HT1080 (cell line): ENCODE measurements around the gene IL20RB. TPM values are rescaled to one million over a fixed set of nuclear protein-coding genes. Genes with fewer than 3 reads are reported as not detected.
"Not testable (repeated sequence)": the region's sequence is repeated elsewhere in the genome, so short reads cannot be mapped to it uniquely, and the experiment has no call there.

ENCODE experiments used
- DNase-seq: peaks from one replicate; pipeline ENCODE4 v3.0.0-alpha.2; 2015; ENCODE audit warnings: low read depth
- total RNA-seq: library from RNA; depleted of rRNA; stranded (reverse); fragments of >200 nt; shearing (Covaris generic); gene quantifications from 2 replicates; pipeline ENCODE4 v1.2.3, GENCODE V29; 2014

IL20RB gene
- total RNA-seq, 1 experiment from 2014 or later = 1.1 TPM

DNA sequence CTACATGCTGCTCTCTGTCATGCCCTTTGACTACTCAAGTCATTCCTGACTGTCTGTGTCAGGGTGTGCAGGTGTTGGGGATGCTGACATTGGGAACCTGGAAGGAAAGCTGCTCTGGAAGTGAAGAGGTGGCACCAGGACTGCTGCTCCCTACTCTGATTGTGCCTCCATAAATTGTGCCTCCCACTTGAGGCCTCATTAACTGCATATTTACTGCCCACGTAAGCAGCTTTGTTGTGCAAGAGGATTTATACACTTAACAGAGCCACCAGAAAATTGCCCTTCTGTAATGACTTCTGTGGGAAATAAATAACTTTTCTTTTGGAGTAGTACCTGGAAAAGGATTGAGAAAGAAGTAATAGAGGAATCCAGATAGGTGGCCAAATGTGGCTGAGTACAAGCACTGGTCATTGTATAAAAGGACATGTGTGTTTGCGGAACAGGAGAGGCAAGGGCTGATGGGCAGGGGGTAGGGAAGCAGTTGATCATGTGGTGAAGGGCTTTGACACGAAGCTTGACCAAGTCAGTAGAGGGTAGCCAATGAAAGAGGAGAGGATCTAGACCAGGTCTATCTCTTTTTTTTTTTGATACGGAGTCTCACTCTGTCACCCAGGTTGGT, 24.8 kb downstream of the IL20RB start:
- no peak for DNase-seq

DNA sequence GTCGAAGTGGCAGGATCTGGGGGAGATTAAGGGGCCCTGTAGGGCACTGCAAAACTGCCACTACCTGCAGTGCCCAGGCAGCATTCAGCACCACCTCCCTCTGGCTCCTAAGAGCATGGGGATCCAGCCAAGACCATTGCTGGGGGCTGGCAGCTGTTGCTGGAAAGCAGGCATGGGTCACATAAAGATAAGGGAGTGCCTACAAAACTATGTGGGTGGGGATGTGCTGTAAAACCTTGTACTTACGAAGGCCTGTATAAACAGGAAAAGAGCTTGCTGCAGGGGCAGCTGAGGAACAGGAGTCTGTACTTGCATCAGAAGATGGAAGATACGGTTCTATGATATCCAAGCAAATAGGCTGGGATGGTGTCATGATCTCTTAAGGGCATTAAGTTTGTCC, 27.1 kb downstream of the IL20RB start:
- DNase-seq = no peak

DNA sequence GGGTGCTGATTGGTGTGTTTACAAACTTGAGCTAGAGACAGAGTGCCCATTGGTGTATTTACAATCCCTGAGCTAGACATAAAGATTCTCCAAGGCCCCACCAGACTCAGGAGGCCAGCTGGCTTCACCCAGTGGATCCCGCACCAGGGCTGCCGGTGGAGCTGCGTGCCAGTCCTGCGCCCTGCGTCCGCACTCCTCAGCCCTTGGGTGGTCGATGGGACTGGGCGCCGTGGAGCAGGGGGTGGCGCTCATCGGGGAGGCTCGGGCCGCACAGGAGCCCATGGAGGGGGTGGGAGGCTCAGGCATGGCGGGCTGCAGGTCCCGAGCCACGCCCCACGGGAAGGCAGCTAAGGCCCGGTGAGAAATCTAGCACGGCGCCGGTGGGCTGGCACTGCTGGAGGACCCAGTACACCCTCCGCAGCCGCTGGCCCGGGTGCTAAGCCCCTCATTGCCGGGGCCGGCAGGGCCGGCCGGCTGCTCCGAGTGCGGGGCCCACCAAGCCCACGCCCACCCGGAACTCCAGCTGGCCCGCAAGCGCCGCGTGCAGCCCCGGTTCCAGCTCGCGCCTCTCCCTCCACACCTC, 29.7 kb downstream of the IL20RB start:
- not testable (repeated sequence) for DNase-seq

DNA sequence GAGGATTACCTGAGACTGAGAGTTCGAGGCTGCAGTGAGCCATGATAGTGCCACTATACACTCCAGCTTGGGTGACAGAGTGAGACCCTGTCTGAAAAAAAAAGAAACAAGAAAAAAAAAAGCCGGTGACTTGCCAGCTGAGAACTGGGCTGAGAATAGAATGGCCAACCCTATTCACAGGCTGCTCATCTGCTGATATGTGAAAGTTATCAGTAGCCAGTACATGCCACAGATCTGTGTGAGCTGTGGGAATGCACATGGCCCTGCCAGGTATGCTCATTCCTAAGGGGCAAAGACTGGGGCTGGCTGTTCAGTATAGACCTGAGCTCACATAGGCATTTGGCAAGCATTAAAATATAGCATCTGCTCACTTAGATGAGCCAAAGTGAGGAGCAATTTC, 30.9 kb downstream of the IL20RB start:
- no peak for DNase-seq

DNA sequence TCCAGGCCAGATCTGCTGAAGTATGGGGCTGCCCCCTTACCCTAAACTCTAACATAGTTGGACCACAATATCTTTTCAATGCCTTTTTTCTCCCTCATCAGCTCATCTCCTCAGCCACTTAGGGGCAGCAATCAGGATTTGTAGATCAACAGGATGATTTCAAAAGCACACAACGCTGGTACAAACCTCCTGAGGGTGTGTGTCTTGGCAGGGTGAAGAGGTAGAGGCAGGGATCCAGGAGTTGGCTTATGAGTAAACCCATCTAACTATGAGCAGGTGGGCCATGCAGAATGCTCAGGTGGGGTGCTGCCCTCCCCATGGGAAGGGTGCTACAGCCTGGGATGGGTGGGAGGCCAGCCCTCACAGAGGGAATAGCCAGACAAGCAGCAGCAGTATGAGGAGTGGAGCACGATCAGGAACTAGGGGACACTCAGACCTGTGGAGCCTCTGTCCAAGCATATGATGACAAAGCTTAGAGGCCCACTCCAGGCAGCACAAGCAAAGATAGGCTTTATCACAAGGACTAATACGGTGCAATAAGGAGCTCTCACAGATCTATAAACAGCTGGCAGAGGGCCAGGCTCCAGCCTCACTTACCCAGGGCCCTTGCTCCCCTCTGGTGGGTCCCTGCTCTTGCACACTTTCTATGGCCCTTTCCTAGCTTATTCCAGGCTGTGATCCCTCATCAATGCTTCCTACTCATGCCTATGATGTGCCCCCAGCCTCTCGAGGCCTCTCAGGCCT, 32.2 kb downstream of the IL20RB start:
- DNase-seq = no peak

DNA sequence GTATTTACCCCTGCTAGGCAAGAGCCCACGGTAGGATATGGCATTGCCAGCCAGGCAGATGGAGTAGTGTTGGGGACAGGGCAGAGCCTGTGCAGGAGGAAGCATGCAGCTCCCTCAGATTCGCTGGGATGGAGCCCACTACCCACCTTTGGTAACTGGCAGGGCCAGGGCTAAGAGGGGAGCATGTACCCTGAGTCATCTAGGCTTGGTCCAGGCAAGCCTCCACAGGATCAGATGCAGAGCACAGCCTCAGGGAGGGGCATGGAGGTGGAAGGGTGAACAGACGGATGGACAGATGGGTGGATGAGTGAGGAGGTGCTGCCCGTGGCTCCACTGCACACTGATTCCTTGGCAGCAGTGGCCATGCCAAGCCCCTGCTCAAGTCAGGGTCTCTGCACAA, 33.0 kb downstream of the IL20RB start:
- DNase-seq = no peak

DNA sequence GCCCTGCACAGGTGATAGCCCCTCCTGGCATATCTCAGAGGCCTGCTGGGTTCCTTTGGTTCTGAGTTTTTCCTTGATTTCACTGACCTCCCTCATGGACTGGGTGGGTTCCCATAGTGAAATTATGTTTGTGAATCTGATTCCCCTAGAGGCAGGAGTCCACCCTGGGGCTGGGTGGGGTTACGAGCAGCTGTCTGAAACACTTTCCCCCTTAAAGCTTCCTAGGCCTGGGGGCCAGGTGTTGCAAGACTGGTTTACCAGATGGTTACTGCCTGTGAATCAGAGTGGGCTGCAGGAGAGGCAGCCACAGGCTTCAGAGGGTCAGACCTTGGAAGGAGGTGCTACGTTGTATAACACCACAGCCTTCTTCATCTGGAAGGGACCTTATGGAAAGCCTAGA, 34.3 kb downstream of the IL20RB start:
- no peak for DNase-seq

DNA sequence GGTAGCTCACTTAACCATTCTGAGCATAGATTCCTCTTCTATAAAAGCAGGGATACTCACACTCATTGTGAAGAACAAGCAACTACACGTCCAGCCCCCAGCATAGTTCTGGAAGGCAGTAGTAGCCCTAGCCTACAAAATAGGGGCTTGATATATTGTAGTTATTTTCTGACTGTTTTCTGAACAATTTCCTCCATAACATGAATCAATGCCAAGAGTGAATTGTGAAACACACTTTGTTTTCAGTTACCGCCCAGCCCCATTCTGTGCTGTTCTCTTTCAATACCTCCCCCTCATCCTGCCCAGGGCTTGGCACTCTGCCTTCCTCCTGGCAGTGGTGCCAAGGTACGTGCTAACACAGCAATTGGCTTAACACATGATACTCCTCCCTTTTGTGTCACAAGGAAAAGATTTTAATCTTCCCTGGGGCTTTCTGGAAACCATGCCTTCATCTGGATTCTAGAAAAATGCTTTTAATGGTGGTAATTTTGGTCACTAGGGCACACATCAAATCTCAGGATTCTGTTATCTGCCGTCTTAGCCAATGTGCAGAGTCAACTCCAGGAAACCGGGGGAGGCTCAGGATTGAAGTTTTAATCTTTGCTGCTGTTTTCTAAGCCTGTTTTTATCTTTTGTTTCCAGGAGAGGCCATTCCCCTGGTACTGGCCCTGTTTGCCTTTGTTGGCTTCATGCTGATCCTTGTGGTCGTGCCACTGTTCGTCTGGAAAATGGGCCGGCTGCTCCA, 37.2 kb downstream of the IL20RB start:
- DNase-seq = peak; percentile 81

DNA sequence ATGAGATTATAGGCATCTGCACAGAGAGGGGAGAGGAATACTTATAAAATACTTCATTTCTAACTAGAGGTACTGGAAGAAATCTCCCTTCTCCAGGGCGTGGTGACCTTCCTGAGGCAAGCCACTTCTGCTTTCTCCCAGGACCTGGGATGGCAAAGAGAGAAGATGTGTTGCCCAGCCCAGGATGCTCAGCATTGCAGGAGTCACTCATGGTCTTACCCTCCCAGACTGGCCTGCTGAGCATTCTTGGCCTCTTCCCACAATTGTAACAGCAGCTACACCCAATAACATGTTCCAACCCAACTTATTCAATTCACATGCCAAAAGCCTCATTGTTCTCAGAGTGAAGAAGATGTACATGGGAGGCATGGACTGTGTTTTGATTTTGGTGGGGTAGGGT, 37.9 kb downstream of the IL20RB start:
- DNase-seq = no peak

DNA sequence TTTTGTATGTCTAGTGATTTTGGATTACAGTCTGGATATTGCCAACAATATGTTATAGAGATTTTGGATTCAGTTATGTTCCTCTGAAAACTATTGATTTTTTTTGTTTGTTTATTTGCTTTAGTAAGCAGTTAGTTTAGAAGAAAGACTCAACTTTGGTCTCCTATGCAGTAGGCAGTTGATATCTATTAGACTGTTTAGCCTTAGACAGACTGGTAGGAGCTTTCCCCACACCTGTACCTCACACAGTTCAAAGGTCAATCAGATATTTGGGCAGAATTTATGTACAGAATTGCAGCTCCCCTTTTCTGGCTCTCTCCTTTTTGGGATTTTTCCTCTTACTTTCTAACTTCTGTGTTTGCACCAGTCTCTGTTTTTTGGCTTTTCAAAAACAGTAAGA, 42.3 kb downstream of the IL20RB start:
- DNase-seq = no peak

DNA sequence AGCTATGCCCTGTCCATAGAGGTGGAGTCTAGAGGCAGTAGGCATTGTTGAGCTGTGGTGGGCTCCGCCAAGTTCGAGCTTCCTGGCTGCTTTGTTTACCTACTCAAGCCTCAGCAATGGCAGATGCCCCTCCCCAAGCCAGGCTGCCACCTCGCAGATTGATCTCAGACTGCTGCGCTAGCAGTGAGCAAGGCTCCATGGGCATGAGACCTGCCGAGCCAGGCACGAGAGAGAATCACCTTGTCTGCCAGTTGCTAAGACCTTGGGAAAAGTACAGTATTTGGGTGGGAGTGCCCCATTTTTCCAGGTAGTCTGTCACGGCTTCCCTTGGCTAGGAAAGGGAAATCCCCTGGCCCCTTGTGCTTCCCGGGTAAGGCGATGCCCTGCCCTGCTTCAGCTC, 49.6 kb downstream of the IL20RB start:
- DNase-seq = not testable (repeated sequence)

DNA sequence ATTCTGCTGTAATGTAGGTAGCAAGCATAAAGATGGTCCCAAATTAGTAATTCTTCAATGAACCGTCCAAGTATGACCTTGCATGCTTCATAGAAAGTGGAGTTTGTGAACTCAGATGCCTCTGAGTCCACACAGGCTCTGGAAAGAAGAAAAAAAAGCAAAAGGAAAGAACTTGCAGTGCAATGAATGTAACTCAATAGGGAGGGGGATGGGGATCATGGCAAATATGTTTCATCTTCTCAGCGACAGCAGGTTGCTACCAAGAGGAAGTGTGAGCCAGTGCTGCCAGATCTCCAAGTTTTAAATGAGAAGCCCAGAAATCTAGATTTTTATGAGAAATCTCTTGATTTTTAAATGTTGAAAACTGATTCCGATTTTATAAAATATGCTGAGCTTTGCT, 50.3 kb downstream of the IL20RB start:
- no peak for DNase-seq

DNA sequence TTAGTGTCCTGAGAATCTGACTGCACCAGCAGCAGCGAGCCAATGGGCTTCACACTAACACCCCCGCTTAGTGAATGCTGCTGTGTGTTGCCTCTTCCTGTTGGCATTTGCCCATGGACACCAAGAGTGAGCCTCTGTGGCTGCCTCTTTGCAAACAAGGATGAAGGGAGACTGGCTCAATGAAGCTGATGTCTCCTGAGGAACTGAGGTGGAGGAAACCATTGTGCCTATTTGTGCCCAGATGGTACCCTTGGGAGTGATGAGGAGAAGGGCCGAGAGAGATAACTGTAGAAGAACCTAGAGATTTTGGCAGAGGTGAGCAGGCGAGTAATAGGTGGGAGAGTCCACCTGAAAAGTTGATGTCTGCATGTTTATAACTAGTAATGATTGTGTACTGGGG, 51.2 kb downstream of the IL20RB start:
- no peak for DNase-seq

DNA sequence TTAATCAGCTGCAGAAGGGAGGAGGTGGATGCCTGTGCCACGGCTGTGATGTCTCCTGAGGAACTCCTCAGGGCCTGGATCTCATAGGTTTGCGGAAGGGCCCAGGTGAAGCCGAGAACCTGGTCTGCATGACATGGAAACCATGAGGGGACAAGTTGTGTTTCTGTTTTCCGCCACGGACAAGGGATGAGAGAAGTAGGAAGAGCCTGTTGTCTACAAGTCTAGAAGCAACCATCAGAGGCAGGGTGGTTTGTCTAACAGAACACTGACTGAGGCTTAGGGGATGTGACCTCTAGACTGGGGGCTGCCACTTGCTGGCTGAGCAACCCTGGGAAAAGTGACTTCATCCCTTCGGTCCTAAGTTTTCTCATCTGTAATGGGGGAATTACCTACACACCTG, 52.4 kb downstream of the IL20RB start:
- no peak for DNase-seq

DNA sequence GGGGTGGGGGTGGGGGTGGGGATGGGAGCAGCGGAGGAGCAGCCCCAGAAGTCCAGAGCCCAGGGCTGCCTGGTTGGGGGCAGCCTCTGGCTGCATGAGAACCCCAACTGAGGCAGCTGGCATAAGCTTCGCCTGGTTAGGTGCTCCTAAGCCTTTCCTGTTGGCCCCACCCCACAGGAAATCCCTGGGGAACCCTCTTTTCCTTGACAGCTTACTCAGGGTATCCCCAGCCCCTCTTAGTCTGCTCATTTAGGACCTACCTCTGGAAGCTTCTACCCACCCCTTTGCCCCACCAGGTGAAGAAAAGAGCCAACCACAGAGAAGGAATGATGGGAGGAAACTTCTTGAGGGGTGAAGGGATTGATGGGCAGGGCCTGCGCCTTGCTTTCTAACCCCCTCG, 53.4 kb downstream of the IL20RB start:
- no peak for DNase-seq

DNA sequence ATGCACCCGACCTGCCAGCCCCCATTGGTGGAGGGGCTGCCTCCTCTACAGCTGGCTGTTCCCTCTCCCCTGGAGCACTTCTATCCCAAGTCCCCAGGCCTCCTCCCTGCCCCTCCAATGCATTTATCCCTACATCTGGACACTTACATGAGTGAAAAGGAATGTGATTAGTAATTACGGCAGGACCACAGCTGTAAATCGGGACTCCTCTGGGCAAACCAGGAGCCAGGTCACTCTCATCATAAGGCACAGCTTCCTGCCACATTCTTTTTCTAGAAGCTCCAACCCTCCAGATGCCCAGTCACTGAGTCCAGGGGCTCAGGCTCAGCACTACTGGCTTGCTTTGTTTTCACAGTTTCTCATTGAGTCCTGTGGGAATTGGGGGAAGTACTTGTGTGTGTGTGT, 54.3 kb downstream of the IL20RB start:
- DNase-seq = peak; percentile 64

DNA sequence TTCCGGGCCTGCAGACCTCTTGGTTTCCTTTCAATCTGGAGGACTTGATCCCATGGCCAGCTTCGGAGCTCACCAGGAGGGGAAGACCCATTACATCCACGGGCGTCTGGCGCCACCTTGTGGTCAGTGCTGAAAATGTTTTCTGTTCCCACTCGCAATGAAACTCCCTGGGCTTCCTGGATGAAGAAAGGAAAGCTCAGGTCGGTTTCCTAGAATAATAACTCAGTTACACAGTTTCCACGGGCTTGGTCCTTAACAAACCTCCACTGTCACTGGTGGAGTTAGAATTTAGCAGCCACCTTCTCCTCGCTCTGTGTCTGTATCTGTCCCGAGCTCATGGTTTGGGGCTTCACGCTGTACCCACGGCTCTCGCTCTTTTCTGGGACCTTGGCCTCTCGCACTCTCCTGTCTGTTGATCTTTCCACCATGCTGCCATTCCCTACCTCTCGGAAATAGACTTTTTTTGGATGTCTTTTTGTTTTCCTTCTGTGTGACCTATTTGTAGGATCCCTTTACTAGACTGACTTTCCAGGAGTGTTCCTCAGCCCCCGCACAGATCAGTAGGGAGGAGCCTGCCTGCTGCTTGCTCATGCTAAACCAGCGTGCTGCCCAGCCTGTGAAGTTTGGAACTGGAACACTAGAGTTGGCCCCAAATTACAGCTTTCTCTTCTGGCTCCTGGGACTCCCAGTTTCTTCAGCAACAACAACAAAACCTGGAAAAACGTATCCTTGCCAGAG, 56.3 kb downstream of the IL20RB start:
- peak; percentile 92 for DNase-seq

DNA sequence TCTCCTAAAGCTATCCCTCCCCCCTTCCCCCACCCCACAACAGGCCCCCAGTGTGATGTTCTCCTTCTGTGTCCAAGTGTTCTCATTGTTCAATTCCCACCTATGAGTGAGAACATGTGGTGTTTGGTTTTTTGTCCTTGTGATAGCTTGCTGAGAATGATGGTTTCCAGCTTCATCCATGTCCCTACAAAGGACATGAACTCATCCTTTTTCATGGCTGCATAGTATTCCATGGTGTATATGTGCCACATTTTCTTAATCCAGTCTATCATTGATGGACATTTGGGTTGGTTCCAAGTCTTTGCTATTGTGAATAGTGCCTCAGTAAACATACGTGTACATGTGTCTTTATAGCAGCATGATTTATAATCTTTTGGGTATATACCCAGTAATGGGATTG, 59.5 kb downstream of the IL20RB start:
- DNase-seq = not testable (repeated sequence)

DNA sequence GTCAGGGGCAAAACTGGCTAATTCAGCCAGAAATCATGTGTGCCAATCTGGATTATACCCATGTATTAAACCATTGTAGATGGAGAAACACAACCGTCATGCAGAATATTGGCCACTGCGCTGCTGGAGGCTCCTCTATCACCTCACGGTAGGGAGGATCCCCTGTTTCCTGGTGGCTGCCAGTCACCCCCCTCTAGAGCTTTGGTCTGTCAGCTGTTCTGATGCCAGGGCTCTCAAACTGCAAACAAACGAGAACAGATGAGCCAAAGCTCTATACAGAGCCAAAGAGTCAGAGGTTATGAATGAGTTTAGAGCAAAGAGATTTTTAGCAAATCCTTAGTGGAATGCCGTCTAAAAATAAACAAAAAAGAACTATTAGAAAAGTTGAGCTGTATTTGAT, 62.5 kb downstream of the IL20RB start:
- no peak for DNase-seq

DNA sequence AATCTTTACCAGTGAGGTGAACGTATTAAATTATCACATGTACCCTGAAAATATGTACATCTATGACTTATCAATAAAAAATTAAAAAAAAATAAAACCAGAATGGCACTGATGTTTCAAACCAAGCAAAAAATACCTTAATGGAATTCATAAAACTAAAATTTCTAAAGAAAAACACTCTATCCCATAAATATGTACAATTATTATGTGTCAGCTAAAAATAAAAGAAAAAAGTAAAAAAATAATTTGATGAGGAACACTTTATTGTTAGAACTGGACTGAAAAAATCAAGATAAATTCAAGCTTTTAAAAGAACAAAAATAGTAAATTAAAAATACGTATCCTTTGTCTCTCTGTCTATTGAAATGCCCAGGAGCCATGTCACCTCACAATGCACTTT, 63.1 kb downstream of the IL20RB start:
- DNase-seq = no peak

DNA sequence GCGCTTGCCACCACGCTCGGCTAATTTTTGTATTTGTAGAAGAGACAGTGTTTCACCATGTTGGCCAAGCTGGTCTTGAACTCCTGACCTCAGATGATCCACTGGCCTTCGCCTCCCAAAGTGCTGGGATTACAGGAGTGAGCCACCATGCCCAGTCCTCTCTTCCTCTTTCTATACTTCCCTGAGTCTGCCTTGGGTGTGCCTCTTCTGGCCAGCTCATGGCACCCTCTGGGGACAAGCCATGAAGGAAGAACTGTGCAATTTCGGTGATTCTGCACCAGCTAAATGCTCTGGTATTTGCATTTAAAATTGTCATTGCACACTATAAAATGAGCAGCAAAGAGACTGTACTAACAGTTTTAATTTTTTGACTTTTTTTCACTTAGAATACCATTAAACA, 66.6 kb downstream of the IL20RB start:
- DNase-seq = no peak

DNA sequence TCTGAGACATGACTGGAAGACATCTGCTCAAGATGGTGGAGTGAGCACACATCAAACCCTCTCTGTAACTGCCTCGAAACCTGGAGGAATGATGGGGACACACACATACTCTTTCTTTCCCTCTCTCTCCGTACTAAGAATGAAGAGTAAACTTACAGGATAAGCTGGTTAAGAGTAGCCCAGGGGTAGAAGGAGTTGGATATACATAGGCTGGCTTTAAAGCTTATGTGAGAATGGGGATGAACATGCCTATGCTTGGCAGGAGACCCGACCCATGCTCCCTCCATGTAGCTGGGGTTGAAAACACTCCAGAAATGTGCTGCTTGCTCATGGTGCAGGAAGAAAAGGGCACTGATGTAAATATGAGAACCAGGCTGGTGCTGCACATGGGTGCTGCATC, 68.9 kb downstream of the IL20RB start:
- no peak for DNase-seq
